Measurements from ENCODE around the gene SLC1A1.

Gene SLC1A1

DNA sequence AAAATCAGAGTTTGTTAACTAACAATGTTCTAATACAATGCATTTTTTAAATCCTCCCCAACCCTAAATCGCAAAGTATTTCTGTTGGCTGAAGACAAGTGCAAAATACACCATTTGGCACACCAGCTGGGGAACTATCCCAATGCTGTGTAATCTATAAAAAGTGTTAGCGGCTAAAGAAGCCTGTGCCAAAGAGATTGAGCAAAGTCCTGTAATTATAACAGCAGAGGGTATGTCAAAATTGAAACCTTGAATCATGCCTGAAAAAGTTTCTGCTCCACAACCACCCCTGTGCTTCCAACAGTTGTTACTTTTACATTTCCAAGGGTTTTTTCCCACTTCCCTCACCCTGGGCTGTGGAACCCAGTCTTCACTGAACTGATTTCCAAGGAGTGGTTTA is 88.7 kb downstream of the SLC1A1 start:
- no peak for DNase-seq (ENCODE audit: low read depth)

DNA sequence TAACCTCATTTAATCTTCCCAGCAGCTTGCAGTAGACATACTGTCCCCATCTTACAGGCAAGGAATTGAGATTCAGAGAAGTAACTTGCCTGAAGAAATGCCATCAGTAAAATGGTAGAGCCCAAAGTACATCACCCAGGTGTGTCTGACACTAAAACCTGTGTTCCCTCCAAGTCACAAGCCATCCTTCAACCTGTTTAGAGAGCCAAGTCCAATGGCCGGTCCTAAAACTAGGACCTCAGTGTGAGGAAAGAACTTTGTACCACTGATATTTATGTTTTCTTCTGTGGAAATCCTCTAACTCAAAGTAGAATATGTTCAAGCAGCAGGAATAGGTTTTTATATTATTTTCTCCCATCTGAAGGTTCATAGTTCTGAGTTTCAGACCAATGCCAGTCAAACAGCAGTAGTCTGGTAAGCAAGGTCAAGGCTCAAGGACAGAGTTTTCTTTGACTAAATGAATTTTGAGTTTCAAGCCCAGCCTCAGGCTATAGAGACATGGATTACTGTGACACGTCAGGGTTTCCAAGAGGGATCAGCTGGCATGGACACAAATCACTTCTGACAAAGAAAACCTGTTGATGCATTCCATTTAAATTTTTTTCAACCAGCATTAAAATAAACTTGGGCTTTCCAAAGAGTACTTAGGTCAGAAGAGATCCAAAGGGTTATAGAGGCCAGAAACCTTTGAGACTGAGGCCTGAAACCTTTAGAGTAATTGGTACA is 90.9 kb downstream of the SLC1A1 start:
- DNase-seq (ENCODE audit: low read depth), result no peak

DNA sequence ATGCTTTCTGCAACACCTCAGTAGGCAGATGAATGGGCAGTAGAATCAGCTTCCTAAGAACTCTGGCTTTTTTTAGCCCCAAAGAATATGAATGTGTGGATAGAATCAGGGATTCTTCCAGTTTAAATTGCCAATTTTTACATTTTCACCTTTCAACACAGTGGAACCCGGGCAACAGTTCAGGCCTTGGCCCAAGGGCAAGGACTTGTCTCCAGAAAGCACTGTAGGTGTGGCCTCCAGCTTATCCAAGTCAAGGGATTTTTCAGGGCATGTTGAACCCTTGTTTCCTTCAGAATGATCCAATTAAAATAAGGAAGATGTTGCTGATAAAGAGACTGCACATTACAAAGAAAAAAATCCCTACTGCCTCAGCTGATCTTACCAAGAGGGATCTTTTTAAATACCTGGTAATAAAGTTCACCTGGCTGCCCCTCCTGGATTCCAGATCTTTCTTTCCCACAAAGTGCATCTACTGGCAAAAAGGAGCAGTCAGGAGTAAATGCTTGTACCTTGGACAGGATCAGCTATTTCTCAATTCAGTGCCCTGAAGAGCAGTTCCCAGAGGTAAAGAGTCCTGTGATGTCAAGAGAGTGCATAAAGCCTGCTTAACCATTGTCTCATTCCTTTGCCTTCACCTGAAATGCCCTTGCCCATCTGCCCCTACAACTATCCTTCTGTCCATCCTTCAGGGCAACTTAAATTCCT is 91.7 kb downstream of the SLC1A1 start:
- DNase-seq (ENCODE audit: low read depth), result no peak

DNA sequence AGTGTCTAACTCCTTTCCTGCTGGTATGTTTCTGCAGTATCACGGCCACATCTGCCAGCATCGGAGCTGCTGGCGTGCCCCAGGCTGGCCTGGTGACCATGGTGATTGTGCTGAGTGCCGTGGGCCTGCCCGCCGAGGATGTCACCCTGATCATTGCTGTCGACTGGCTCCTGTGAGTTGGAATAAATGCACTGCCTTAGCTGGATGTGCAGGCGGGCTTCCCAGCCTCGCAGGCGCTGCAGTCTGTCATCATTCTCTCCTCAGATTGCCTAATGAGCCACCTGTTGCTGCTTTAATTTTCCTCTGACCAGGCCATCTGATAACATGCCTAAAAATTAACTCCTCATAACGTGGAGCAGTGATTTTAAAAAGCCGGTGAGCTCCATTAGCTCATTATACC is 92.7 kb downstream of the SLC1A1 start:
- DNase-seq (ENCODE audit: low read depth), result no peak

DNA sequence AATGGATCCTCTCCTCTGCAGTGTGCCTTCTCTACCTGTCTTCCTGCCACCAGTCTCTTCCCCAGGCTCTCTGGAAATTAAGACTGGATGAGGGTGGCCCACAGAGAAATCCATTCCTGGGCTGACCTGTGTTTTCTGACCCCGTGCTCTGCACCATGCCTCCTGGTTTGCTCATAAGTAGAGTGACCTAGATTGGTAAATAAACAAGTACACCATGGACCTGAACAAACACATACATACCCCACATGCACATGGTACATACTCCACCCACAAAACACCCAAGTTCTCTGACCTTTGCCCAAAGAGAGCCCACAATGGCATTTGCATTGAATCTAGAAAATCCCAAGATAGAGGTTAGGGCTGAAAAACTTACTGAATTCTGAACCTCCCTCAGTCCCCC is 94.4 kb downstream of the SLC1A1 start:
- DNase-seq (ENCODE audit: low read depth), result no peak

DNA sequence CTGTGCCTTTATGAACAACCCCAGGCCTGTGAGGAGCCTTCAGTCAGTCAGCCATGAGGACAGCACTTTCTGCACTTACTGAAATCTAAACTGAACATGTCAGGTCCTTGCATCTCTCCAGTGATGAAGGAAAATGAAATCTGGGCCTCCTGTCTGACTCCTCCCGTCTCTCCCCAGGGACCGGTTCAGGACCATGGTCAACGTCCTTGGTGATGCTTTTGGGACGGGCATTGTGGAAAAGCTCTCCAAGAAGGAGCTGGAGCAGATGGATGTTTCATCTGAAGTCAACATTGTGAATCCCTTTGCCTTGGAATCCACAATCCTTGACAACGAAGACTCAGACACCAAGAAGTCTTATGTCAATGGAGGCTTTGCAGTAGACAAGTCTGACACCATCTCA is 94.9 kb downstream of the SLC1A1 start:
- DNase-seq (ENCODE audit: low read depth), result no peak

DNA sequence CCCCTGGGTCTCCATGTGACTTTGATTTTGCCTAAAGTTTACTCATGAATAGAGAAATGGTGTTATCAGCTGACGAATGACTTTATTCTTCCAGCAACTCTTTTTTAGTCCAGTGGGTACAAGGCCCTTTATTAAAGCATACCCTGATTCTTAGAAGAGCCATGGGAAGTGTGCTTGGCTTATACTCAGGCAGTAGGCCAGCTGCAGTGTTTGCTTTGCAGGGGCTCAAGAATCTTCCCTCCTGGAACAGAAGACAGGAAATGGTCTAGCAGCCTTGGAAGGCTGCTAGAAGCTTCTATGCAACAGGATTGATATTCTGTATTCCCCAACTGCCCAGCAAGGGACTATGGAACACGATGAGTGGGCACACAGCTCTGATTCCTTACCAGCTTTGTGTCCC is 98.5 kb downstream of the SLC1A1 start:
- DNase-seq (ENCODE audit: low read depth), result no peak

DNA sequence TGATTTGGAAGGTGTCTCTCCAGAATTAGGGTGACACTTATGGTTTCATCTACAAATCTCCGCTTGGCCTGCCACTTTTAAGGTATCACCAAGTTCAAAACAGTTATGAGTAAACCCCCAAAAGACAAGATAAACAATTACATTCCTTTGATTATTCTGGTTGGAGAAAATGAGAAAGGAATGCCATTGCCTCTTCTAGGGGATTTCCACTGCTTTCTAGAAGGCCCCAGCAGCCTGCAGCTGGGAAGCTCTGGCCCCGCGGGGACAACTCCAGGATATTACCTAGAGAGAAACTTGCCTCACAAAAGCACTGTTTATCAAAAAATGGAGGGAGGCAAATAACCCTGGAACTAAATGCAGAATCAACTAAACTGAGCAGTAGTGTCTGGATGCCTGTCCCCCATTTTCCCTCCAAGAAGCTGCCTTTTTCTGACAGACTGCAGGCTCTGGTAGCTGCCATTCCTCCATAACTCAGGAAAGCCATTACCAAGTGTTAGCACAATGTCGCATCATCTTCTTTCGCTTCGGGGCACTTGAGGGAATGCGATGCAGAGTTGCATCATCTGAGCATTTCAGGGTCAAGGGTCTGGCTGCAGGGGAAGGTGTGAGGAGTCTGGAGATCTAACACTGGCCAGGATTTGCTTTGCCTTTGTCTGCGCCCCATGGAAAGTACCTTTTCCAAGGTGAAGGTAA is 100.3 kb downstream of the SLC1A1 start:
- DNase-seq (ENCODE audit: low read depth), result no peak

DNA sequence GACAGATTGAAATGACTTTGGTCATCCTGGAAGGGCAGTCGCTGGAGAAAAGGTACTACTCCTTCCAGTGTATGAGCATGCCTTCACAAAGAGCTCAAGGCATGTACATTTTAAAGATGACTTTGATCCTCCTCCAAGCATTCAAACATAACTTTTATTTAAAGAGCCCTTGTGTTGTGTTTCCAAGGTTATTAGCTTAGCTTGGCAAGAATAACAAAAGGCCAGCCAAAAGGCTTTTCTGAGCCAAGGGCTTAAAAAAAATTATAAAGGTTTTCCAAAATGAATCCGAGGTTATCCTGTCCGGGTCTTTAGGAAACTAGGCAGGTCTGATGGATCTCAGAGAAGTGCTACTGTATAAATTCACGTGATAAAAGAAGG is 100.8 kb downstream of the SLC1A1 start:
- DNase-seq (ENCODE audit: low read depth), result no peak

DNA sequence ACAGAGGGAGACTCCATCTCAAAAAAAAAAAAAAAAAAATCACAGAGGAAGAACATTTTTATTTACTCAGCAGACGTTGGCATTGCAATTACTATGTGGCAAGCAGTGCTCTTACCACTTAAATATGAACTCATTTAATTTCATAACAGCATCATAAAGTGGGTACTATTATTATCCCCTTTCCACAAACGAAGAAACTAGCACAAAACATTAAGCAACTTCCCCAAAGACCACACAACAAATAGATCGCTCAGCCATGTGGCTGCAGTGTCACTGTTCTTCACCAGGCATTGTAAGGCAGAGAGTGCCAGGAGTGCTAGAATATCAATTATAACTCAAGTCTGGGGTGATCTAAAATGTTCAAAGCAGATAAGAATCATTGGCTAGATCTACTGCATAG is 102.0 kb downstream of the SLC1A1 start:
- no peak for DNase-seq (ENCODE audit: low read depth)

DNA sequence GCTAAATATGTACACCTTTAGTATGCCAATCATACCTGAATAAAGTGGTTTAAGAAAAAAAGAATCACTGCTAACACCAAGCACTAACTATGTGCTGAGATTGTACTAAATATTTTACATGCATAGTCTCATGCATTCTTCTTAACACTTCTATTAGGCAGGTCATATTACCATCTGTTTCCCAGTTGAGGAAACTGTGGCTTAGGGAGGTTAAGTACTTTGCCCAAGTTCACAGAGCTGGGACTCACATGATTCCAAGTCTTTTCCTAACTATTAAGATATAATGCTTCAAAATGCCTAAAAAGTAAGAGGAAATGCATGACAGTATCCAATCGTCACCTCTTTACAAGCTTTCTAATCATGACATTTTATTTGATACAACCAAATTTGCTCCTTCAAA is 102.6 kb downstream of the SLC1A1 start:
- no peak for DNase-seq (ENCODE audit: low read depth)

DNA sequence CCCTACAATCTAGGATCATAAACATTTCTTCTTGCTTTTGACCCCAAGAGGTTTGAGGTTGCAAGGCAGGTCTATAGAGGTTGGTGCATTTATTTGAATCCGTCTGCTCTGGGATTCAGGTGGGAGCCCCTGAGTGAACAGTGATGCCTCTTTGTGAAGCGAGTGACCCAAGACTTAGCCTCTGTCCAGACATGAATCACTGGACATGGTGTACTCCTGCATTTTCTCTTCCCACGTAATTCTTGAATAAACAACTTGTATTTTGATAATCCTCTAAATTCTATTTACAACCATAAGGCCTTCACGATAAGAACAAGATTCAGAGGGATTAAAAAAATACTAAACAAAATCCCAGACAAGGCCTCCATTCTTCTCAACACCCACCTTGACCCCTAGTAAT is 104.3 kb downstream of the SLC1A1 start:
- no peak for DNase-seq (ENCODE audit: low read depth)

DNA sequence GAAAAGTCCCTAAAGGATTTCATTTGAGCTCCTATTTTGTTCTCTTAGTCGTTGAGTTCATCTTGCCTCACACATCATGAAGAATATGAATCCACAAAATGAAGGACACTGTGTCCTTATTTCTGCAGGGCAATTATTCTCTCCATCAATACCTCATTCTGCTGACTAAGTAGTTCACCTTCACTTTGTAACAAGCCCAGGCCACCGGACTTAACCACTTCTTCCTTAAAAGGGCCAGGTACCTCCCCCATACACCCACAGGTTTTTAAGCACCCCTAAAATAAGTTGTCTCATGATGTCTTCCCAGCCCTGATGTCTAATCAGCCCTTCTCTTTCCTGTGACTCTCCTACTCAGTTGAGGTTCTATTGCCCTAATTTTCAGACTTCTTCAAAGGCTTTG is 104.7 kb downstream of the SLC1A1 start:
- no peak for DNase-seq (ENCODE audit: low read depth)

DNA sequence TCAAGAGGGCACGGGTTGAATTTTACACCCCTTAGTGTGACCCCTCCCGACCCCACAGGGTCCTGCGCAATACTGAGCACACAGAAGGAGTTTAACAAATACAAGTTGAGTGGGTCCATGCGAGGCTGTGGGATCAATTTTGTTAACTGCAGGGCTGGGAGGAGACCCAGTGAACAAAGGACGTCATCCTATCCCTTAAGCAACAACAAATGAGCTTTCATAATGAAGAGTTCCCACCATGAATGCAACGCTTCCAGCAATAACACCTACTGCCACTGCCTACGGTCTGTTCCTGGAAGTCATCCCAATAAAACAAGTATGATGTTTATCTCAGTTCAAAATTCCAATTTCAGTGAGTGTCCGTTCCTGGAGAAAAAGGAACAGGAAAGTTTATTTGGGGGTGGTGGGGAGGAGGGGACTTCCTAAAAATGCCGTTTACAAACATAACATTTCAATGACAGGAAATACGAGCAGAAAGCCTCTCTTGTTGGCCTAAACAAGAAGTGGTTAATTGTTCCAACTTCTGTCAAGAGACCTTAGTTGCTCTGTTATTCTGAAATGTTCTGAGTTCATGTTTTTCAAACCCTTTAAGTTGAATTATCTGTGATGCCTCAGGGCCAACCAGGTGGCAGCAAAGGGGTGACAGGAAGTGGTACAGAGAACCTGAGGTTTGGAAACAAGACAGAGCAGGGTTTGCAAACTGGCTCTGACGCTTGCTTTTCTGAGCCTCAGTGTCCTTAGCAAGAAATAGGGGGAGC is 106.1 kb downstream of the SLC1A1 start:
- DNase-seq (ENCODE audit: low read depth), result peak; percentile 30

DNA sequence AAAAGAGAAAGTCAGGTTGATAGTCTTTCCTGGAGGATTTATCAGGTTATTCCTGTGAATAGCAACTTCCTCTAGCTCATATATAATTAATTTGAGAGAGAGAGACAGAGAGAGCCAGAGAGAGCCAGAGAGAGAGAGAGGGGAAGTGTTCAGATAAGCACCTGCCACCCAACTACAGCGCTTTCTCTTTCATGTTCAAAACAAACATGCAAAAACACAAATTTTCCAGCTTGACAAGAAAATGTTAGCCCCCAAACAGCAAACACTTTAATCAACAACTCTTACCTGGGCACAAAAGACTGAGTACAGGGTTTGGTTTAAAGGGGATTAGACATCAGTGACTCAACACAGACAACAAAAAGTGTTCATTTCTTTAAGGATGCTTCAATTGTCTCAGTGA is 110.1 kb downstream of the SLC1A1 start:
- DNase-seq (ENCODE audit: low read depth), result no peak

DNA sequence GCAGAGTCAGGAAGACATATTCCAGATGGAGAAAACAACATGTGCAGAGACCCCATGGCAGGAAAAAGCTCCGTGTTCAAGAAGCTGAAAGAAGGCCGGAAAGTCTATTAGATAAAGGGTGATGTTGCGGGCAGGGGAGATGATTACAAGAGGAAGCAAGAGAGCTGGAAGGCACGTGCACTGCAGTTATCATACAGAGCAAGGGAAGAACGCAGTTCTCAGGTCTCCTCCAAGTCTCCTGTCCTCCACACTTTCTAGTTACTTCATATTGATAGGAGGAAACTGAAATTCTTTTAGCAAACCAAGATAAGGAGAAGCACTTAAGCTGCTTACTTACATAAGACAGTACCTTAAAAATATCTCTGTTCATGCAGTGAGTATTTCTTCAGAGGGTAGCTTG is 113.6 kb downstream of the SLC1A1 start:
- no peak for DNase-seq (ENCODE audit: low read depth)

DNA sequence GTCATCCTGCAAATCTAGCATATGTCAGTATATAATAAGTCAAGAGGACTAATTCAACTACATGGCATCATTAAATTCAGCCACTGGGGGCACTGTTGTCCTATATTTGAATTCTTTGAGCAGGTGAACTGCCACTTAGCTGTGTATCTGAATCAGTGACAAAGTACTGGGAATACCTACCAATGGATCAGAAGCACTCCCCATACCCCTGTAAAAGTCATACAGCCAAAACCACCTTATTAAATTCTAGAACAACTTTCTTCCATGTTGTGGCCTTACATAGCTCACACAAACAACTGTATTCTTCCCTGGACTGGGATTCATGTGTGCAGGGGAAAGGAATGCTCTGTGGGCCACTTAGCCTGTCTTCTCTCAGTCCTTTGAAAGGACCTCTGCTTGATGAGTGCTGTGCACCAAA is 114.4 kb downstream of the SLC1A1 start:
- peak; percentile 11 for DNase-seq (ENCODE audit: low read depth)

DNA sequence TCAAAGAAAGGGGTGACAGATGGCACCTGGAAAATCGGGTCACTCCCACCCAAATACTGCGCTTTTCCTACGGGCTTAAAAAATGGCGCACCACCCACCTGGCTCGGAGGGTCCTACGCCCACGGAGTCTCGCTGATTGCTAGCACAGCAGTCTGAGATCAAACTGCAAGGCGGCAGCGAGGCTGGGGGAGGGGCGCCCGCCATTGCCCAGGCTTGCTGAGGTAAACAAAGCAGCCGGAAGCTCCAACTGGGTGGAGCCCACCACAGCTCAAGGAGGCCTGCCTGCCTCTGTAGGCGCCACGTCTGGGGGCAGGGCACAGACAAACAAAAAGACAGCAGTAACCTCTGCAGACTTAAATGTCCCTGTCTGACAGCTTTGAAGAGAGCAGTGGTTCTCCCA is 115.8 kb downstream of the SLC1A1 start:
- DNase-seq (ENCODE audit: low read depth), result peak; percentile 20

DNA sequence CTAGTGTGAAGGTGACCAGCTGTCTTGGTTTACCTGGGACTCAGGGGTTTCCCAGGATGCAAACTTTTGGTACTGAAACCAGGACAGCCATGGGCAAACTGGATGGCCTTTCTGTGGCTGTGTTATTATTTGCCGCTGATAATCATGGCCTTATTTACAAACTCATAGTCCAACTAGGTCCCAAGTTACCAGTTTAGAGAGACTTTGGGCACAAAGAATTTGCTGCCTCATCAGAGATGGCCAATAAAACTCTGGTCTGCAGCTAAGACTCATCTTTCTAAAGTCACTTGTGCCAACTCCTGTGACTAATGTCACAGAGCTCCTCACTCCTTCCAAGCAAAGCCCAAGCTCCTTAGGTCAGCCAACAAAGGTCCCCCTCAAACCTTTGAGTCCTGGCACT is 124.4 kb downstream of the SLC1A1 start:
- no peak for DNase-seq (ENCODE audit: low read depth)

DNA sequence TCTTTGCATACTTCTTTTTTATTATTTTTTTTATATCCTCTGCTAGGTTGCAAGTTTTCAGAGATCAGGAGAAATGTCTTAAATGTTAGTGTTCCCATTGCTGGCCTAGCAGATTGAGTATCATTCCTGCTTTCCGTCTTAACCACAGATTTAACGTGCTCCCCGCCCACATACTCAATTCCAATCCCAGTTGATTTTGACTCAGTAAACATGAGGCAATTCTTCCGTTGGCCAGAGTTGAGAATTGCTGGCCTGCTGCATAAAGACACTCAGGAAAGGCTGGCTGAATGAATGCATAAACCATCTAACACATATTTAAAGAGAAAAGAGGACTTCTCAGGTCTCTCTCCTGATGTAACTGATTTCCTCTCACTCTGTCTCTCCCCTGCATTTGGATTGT is 125.0 kb downstream of the SLC1A1 start:
- no peak for DNase-seq (ENCODE audit: low read depth)

DNA sequence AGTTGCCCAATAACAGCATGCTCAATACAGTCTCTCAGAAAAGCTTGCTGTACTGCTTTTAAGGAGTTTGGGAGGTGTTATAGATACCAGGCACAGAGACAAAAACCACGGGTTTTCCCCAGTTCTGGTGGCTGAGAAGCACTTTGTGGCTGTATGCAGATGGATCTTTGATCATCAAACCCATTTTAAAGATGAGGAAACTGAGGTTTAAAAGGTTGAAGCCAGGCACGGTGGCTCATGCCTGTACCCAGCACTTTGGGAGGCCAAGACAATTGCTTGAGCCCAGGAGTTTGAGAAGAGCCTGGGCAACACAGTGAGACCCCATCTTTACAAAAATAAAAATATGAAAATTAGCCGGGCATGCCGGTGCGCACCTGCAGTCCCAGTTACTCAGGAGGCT is 125.5 kb downstream of the SLC1A1 start:
- DNase-seq (ENCODE audit: low read depth), result no peak

DNA sequence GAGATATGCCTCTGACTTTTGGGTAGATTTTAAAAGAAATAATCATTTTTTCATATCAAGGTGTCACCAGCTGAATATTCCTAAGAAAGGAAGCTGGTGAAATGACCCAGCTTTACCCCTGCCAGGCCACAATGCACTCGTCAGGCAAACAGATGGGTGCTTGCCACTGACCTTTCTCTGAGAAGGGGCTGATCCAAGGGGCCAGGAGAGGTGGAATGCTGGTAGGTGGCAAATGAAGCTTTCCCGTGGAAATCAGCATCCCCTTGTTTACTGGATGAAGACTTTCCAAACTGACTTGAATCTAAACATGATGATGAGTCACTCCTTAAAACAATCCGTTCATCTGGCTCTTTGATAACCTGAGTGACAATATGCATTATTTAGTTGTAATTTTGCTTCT is 127.5 kb downstream of the SLC1A1 start:
- no peak for DNase-seq (ENCODE audit: low read depth)

DNA sequence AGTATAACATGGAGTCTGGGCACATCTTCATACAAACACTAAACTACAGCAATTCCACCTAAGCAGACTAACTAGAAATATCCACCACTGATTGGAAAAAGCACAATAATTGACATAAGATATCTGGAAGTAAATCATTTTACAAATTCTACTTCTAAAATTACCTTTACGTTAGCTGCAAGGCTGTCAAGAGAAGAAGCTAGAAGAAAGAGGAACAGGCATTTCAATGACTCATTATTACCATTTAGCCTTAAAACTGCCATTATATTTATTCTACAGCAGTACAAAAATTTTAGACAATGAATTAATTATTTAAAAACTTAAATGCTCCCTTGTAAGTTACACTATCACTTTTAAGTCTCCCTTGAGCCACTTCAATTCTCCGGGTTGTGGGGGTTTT is 128.4 kb downstream of the SLC1A1 start:
- no peak for DNase-seq (ENCODE audit: low read depth)
